ENCODE results near the gene GBP7.
A peak's percentile ranks its signal among the peaks of the same experiment; 100 is the strongest.
"Not testable (repeated sequence)": the region's sequence is repeated elsewhere in the genome, so short reads cannot be mapped to it uniquely, and the experiment has no call there.

Gene GBP7

DNA sequence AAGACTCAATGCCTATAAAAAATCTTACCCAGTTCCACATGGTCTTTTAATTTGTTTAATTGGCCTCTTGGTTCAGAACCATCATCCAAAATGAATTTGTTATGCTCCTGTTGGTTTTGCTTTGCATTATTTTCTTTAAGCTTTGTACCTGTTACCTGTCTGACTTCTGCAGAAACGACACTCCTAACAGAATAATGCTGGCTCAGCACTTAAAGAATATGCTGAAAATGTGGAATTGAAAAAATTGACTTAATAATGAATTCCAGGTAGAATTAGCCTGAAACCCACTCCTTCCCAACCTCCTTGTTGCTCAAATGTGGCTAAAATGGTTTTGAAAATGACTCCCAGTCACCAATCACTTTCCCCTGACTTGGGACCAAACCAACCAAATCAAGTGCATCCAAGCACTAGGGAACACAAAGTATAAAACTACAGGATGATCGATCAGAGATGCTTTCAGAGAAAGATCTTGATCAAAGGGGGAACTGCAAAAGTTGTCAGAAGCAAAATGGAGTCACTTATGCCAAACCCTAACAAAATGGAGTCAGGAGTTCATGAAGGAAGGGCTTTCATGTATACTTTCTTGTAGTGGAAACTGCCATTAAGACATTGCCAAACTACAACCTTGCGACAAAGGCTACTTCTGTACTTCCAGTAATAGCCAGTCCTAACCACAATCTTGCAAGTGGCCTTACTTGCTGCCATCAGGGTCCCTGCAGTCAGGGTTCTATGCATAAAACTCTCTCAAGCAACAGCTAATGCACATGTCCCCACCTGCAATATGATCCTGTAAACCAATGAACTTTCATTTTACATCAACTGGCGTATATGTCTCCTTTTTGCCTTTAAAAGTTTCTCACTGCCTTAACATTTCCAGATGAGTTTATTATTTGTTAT is 5.4 kb downstream of the GBP7 start:
- no peak for DNase-seq

DNA sequence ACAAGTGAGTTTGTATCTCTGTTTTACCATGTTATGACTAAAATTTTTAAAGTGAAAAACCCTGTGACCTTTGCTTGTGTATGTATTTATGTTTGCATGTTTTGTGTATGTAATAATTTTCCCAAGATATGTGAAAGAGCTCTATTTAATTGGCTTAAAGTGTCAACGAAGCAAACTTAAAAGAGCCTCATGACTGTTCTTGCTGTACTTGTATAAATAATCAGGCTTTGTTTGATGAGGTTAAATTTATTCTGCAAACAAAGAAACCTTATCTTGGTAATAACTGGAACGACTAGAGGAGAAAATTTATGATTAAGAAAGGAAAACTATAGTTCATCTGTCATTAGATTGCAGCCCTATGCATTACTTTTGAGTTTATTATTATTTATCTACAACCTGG is 6.6 kb downstream of the GBP7 start:
- DNase-seq = no peak

DNA sequence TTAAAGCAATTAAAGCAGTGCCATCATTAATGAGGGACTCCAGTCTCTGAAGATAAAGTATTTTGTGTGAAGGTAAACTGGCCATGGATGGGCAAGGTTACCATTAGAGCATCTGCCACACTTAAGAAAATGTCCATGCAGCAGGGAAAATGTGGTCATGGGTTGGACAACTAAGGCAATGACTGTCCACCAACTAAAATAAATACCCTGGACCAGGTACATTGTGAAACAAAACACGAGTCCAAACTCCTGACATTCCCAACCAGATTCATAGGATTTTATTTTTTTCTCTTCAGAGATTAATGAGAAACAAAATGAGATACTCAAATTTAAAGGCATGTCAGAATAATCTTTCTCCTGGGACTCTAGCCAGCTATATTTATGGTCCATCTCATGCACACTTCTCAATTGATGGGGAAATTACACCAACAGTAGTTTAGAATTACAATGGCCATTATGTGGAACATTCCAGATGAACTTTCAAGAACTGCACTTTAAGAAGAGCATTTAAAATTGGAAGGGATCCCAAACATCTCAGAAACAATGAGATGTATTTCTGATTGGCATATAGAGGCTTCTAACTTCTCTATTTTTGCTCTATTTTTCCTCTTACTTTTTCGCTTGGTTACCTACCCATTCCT is 8.1 kb downstream of the GBP7 start:
- no peak for DNase-seq

GRCh38 chr1:89166705-89167104 is 9.1 kb downstream of the GBP7 start:
- DNase-seq = no peak

DNA sequence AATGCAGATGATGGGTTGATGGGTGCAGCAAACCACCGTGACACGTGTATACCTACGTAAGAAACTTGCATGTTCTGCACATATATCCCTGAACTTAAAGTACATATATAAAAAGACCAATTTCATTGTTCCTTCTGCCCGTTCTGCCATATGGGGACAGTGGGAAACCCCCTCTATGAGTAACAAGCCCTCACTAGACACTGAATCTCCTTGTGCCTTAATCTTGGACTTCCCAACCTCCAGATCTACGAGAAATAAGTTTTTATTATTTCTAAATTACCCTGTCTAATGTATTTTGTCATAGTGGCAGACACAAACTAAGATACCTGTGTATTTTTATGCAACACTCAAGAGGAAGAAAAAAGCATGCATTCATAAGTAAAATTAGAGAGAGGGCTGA is 10.0 kb downstream of the GBP7 start:
- DNase-seq = no peak

DNA sequence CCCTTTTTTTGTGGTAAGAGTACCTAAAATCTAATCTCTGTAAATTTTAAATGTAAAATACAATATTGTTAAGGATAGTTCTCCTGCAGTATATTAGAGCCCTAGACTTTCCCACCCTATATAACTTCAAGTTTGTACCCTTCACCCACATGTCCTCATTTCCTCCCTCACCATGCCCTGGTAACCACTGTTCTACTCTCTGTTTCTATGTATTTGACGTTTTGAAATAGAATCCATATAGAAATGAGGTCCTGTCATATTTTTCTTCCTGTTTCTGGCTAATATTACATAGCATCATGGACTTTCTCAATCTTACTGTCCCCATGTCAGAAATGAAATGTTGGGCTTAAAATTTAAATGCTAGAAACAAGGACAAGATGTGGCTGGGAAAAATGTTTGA is 24.8 kb downstream of the GBP7 start:
- no peak for DNase-seq

DNA sequence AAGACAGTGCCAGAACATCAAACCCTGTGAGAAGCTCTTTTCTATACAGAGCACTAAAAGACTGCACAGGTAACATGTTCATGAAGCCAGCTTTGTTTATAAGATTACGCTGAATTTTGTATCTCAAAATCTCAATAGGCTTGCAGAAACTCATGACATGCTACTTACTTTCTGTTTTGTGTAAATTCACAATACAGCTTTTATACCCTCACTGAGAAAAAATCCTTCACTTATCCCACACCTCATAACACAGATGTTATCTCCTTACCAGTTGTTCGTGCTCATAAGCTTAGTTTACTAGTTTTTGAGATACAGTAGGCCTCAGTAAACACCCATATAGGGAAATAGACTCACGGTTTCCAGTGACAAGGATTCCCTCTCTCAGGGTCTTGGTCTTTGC is 25.8 kb downstream of the GBP7 start:
- DNase-seq = no peak

DNA sequence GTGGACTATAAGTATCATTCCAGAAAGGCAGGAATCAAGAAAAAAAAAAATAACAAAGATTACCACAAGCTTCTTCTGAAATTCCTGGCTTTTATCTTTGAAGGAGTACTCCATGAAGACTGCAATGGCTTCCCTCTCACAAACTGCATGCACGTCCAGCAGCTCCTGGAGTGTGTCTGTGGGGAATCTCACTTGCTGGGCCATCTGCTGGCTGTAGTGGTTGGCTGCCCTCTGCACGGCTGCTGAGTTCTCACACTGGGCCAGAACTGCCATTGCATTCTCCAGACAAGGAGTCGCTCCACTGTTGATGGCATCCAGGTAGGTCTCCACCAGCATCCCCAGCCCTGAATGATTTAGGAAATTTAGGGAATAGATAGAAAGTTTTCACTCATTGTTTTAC is 26.6 kb downstream of the GBP7 start:
- DNase-seq = no peak

GRCh38 chr1:89147678-89148658 is 27.8 kb downstream of the GBP7 start:
- DNase-seq = no peak

DNA sequence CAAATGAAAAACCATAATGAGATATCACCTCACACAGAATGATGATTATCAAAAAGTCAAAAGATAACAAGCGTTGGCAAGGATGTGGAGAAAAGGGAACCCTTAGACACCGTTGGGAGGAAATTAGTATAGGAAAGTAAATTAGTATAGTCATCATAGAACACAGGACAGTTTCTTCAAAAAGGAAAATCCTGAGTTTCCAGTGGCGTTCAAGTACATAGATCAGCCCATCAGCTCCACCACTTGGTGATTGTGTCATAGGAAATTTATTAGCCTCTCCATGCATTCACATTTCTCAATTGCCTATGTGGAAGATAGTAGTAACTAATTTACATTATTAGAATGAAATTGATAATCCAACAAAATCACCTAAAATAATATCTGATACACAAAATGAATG is 29.1 kb downstream of the GBP7 start:
- no peak for DNase-seq

- DNase-seq = no peak
Measured at GRCh38 chr1:89143484-89143883, 32.3 kb downstream of the GBP7 start.

GRCh38 chr1:89142160-89142559 is 33.6 kb downstream of the GBP7 start:
- DNase-seq = no peak

DNA sequence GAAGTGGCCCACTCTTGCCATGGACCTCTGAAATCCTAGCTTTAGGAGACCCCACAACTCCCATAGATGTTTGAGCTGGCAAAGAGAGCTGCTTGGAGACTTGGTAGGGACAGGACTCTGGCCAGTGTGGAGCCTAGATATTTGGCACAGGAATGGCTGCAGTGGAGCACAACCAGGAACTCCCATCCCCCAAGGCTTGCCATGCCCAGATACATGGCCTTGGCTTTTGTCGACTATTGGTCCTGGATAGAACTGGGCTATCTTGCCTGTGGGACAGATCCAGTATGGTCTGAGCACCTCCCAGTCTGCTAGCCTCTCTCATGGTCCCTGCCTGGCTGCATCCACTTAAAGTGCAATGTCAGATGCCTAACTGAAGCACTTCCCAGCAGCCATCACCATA is 42.1 kb downstream of the GBP7 start:
- DNase-seq = no peak

GRCh38 chr1:89130716-89131115 is 45.1 kb downstream of the GBP7 start:
- no peak for DNase-seq

- no peak for DNase-seq
Measured at GRCh38 chr1:89129911-89130310, 45.9 kb downstream of the GBP7 start.

- not testable (repeated sequence) for DNase-seq
Measured at GRCh38 chr1:89128003-89128458, 47.8 kb downstream of the GBP7 start.

DNA sequence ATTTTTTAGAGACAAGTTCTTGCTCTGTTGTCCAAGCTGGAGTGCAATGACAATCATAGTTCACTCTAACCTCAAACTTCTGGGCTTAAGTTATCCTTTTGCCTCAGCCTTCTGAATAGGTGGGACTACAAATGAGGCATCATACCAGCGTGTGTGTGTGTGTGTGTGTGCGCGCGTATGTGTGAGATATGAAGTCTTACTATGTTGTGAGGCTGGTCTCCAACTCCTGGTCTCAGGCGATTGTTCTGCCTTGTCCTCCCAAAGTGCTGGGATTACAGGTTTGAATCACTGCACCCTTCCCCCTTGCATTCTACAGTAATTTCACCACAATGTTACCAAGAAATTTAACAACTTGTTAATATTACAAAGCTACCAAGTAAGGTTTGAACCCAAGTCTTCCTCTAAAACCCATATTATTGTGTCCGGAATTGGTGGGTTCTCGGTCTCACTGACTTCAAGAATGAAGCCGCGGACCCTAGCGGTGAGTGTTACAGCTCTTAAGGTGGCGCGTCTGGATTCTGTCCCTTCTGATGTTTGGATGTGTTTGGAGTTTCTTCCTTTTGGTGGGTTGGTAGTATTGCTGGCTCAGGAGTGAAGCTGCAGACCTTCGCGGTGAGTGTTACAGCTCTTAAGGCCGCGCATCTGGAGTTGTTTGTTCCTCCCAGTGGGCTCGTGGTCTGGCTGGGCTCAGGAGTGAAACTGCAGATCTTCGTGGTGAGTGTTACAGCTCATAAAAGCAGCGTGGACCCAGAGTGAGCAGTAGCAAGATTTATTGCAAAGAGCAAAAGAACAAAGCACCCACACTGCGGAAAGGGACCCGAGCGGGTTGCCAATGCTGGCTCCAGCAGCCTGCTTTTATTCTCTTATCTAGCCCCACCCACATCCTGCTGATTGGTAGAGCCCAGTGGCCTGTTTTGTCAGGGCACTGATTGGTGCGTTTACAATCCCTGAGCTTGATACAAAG is 48.9 kb downstream of the GBP7 start:
- peak; percentile 88 to 94 for DNase-seq

- DNase-seq = peak; percentile 31 to 84
Measured at GRCh38 chr1:89125913-89126580, 49.8 kb downstream of the GBP7 start, which contains the start of gene GBP2. Gene GBP2, minus strand, starts transcription at chr1:89126114. Its CDS starts 4,148 bp downstream, at chr1:89121966.

DNA sequence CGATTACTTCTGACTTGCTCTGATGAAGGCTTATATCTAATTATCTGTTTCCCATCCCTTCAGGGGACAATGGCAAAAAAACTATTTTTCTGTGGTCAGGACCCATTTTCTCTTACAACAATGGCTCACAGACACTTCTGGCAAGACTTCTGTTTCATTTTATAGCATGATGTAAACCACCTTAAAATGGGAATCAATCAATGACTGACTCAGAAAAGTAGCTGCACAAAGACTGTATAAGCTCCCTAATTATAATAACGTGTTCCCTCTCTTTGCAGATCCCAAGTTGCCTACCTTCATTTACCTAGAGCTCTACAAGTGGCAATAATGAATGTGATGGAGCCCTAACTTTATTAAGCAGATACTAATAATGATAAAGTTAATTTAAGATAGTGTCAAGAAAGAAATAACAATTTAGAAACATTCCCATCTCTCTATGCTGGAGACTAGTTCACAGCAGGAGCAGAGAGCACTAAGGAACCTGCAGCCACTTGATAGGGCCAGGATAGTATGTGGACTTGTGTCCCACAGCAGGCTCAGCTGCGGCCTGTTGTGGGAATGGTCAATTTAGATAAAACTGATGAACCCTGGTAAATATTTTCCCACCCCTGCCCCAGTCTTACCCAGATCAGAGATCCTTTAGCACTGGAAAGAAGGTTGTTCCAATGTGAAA is 50.4 kb downstream of the GBP7 start:
- peak in 1 of 2 donors; percentile 47 for DNase-seq

- no peak for DNase-seq
Measured at GRCh38 chr1:89121641-89122040, 54.2 kb downstream of the GBP7 start.

DNA sequence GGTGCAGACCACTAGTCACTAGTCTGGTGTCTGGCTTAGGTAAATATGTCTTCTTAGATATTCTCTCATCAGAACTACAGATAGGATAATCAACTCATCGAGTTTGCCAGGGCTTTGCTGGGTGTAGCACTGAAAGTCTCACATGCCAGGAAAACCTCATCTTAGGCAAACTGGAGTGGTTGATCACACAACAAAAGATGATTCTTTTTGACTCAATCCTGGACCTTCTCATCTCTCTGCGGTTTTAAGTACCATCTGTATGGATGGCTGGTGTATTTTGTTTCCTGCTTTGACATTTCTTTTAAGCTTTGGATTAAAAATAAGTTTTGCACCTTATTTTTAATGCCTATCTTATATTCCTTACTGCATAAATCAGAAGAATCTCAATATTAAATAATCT is 61.1 kb downstream of the GBP7 start:
- no peak for DNase-seq
